Fibroblast of skin of right biceps (primary cell): Measurements from ENCODE around the gene METRN.
A peak's percentile ranks its signal among the peaks of the same experiment; 100 is the strongest.
"Not testable (repeated sequence)": the region's sequence is repeated elsewhere in the genome, so short reads cannot be mapped to it uniquely, and the experiment has no call there.

ENCODE experiments used
- DNase-seq: peaks from one replicate; pipeline ENCODE4 v3.0.0-alpha.2; 2013

The METRN gene

DNA sequence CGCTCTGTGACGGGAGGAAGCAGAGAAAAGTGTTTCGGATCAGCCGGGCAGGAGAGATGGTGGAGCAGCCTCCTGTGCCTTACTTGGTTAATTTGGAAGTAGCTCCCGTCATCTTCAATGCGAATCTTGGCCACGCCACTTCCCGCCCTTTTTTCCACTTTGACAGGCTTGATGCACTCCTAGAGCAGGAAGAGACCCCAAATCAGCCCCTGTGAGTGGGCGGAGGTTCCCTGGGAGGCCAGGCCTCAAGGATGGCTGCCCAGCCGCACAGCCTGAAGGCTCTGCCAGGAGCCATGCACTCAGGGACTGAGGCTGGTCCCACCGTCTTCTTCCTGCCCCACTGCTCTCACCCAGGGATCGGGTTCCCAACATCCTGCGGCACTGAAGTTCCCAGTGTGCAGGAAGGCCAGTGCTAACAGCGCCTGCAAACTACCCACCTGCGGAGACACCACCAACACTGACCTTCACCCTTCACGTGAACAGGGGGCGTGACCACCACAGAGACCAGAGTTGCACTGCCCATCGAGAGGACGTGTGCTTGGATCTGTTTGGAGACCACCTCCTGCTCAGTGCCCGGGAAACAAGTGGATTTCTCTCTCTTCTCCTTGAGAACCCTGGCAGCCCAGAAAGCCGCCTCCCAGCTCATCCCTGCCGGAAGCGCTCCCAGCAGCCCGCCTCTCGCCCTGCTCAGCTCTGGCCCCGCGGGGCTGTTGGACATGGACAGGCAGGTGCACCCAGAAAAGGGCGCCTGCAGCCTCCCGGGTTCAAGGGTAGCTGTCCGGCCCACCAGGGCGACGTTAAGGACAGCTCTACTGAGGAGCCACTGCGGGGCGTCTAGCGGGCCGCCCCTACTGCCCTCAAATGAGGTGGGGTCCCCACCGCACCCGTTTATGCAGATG lies 24.9 kb downstream of the METRN start:
- DNase-seq: no peak

DNA sequence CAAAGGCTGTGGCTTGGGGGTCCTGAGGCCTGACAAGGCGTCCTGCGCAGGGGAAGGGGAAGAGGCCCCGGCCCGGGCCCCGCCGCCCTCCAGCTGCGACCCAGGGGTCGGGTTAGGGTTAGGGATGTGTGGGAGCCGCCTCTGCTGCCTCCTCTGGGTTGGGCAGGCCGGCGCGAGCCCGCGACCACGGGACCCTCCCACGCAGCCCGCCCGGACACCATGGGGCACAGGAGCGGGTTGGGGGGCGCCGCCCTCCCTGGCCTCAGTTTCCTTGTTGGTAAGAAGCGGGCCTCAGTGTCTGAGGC lies 25.5 kb downstream of the METRN start:
- DNase-seq: no peak

DNA sequence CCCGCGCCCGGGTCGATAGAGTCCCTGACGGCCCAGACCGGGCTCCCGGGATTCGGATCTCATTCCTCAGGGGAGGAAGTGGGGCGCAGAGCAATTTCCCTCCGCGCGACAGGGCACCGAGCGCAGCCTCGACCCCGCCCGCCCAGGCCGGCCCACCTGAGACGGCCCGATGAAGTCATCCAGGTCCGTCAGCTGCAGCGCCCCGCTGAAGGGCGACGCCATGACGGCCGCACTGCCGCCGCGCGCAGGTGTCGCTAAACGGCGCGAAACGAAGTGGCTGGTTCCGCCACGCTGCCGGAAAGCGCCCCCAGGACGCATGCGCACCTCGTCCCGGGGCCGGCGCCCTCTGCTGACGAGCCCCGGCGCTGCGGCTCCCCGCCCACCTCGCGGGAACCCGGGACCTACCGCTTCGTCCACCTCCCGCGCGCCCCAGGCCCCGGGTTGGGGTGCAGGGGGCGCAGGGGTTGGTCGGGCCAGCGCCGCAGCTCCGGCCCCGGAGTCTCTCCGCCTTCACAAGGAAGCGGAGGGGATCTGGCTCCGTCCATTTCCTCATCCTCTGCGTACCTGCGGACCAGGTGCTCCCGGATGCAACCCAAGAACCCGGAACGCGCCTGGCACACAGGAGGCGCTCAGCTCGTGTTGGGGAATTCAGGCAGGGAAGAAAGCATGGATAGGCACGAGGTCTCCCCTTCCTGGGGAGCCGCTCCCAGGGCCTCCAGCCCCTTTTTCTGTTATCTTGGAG lies 26.0 kb downstream of the METRN start, which contains the start of gene CIAO3:
Gene CIAO3 (minus strand): TSS at position 234 of the 742 bp plus-strand sequence. CDS start 12 bp downstream, at position 222.
- peak; percentile 91 for DNase-seq

DNA sequence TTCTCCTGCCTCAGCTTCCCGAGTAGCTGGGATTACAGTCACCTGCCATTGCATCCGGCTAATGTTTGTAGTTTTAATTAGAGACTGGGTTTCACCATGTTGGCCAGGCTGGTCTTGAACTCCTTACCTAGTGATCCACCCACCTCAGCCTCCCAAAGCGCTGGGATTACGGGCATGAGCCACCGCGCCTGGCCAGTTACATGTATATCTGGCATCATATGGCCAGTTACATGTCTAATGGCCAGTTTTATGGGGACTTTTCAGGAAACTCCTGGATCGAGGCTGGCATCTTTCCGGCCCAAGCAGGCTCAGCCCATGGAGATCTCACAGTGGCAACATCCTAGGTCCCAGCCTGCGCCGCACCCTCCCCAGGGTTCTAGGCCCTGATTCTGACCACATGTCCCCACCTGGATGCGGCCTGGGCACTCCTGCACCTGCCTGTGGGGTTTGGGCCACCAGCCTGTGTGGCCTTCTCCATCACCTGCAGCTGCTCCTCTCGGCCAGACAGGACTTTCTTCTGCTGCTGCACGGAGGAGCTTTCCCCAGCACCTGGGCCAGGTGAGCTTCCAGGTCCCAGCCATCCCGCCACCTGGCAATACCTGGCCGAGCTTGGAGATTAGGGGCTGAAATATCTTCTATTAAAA lies 27.2 kb downstream of the METRN start:
- no peak for DNase-seq

DNA sequence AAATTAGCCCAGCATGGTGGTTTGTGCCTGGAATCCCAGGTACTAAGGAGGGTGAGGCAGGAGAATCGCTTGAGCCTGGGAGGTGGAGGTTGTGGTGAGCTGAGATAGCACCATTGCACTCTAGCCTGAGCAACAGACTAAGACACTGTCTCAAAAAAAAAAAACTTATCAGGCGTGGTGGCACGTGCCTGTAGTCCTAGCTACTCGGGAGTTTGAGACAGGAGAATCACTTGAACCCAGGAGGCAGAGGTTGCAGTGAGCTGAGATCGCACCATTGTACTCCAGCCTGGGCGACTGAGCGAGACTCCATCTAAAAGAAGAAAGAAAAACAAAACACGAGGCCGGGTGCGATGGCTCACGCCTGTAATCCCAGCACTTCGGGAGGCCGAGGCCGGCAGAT lies 28.0 kb downstream of the METRN start:
- DNase-seq: not testable (repeated sequence)

DNA sequence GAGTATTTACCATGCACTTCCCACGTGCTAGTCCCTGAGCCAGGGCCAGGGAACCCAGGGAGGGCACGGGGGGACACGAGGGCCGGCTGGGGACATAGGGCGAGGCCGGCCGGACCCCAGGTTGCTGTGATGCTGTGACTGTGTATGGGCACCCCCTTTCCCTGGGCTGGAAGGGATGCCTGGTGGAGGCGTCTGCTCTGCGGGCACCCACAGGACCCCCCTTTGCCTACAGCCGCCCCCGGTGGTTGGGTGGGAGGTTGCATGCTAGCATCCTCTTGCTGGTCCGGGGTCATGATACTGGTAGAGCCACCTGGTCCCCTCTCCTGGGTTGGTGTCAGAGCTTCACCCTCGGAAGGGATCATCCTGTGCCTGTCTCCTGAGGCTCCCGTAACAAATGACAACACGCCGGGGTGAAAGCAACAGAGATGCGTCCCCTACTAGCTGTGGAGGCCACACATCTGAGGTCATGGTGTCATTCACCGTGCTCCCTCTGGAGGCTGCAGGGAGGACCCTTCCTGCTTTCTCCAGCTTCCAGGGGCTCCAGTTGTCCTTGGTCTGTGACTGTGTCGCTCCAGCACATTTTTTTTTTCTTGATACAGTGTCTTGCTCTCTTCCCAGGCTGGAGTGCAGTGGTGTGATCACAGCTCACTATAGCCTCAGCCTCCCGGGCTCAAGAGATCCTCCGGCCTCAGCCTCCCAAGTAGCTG lies 29.0 kb downstream of the METRN start:
- DNase-seq: no peak

DNA sequence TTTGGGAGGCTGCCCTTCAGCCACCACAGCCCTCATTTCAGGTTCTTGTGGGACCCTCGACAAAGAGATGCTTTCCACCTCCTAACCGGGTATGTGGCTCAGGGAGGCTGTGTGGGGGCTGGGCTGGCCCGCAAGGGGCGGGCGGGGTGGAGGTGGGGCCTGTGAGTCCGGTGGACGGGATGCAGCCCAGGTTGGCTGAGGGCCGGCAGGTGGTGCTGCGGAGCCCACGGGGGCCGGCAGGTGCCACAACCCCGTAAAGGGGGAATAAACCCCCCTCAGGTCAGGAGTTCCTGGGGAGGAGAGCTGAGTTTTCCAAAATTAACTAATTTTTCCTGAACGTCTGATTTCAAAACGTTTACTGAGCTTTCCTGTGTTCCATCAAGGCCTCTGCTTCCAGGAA lies 30.8 kb downstream of the METRN start:
- no peak for DNase-seq

DNA sequence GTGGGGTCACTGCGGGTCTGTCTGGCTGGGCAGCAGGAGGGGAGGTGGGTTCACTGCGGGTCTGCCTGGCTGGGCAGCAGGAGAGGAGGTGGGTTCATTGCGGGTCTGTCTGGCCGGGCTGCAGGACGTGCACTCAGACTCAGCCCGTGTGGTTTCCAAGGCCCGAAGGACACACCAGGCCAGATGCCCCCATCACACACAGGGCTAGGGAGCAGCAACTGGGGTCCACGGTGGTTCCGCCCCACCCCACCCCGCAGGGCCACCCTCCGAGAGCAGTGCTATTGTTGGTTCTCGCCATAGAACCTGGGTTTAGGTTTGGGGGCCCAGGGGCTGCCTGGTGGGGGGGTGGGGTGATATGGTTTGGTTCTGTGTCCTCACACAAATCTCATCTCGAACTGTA lies 31.7 kb downstream of the METRN start:
- no peak for DNase-seq

GRCh38 chr16:747978-748746 lies 33.2 kb downstream of the METRN start:
- DNase-seq: no peak

DNA sequence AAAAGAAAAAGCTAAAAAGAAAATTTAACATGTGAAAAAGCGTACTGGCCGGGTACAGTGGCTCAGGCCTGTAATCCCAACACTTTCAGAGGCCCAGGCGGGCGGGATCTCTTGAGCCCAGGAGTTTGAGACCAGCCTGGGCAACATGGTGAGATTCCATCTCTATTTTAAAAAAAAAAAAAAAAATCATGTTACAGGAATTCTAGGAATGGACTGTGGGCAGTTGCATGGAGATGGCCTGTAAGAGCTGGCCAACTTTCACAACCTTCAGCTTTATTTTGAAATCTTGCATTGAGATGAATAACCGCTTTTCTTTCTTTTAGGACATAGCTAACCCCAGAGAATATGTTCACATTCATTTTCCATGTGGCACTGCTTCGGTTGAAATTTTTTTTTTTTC lies 34.1 kb downstream of the METRN start:
- peak; percentile 64 for DNase-seq

DNA sequence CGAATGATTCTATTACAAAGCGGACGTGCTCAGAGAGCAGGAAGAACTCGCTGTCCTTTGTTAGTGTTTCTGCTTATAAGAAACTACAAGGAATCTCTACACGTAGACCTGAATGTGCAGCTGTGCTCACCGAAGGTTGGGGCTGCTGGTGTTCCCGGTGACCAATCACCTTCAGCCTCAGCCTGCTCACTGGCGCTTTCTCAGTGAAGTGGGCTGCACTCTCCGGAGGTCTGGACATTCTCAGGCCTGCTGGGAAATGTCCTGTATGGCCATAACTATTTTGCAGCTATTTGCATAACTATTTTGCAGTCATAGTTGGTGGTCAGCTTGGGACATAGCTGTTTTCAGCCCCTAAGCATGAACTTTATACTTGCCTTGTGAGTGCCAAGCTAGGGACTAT lies 35.6 kb downstream of the METRN start:
- no peak for DNase-seq

DNA sequence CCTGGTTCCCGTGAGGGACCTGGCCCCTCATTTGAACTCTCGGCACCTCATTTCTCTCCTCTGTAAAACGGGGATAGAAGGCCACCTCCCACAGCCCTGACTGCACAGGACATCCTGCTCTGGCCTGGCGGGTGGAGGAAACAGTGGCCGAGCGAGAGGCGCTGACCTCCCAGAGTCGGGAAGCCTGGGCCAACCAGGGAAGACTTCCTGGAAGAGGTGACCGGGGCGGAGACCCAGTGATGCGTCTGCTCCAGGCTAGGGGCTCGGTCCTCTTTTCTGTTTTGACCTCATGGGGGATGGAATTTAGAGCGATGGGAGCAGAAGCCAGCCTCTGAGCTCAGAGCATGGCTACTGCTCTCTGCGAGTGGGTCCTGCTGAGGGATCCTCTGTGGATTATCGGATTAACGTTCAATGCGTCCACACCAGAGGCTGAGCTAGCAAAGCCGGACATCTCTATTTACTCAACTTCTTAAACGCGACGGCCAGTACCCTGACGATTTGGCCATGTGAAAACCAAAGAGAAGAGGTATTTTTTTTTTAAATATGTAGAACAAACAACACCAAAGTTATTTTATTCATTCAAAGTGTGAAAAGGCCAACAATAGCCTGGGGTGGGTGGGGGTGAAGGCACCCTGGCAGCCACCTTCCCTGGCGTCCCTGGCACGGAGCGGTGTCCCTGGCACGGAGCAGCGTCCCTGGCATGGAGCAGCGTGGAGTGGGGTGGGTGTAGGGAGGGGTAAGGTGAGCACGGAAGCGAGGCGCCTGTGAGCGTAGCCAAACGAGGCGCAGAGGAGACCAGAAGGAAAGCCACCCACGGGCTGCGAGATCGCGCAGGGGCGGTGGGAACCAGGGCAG lies 36.5 kb downstream of the METRN start:
- DNase-seq: no peak

DNA sequence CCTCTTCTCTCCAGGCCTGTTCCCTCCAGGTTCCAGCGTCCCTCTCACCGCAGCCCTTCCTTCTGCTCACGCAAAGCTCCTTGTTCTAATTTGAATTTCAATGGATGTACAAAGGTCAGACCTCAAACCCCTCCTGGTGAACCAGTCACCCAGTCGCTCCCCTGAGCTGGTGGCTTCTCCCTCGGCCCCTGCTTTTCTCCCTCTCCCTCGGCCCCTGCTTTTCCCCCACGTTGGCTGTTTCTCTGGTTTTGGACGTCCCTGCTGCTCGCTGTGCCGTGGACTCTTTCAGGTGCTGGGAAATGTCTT lies 37.0 kb downstream of the METRN start:
- no peak for DNase-seq

DNA sequence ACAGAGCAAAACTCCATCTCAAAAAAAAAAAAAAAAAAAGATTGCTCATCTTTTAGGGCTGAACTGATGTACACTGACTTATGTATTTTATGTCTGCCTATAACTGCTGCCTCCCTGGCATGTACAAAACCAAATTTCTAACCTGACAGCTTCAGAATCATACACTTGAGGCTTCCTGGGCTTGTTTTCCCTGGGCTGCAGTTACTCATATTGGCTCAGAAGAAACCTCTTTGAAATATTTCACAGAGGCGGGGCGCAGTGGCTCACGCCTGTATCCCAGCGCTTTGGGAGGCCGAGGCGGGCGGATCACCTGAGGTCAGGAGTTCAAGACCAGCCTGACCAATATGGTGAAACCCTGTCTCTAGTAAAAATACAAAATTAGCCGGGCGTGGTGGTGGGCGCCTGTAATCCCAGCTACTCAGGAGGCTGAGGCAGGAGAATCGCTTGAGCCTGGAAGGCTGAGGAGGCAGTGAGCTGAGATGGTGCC lies 39.2 kb downstream of the METRN start:
- not testable (repeated sequence) for DNase-seq

- DNase-seq: no peak
Observed at GRCh38 chr16:754656-755055, 39.7 kb downstream of the METRN start.

DNA sequence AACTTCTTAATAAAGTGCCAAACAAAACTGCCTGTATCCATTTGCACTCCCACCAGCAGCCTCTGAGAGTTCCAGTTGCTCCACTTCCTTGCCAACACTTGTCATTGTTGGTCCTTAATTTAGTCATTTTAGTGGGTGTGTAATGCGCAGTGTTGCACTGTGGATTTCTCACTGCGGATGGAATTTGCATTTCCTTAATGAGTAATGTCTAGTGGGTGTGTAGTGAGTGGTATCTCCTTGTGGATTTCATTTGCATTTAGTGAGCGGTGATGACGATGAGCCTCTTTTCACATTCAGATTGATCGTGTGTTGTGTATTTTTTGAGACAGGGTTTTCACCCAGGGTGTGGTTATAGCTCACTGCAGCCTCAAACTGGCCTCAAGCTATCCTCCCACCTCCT lies 41.5 kb downstream of the METRN start:
- no peak for DNase-seq

DNA sequence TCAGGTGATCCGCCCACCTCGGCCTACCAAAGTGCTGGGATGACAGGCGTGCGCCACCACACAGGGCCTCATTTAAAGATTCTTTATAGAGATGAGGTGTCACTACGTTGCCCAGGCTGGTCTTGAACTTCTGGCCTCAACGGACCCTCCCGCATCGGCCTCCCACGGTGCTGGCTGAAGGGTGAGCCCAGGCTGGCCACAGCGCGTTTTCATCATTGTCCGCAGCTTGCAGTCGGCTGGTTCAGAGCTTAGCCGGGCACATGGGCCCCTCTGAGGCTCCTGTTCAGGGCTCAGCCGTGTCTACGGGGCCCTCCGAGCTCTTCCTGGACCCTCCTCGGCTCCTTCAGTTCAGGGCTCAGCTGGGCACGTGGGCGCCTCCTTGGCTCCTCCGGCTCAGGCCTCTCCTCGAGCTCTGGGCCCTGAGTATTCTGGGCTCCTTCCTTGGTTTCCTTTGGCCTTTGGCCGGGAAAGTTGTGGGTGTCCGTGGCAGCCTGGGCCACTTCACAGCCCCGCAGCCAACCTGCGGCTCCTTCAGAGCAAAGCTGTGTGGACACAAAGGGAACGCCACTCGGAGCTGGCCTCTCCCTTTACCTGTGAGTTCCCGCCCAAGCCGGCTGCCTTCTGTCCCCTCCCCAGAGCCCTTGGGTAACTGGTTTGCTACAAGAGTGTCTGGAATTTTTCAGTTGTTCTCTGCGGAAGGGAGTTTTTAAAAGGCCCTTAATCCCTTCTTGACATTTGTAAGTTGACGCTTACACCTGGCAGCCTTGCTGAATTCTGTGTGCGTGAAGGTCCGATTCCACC lies 44.4 kb downstream of the METRN start:
- no peak for DNase-seq

DNA sequence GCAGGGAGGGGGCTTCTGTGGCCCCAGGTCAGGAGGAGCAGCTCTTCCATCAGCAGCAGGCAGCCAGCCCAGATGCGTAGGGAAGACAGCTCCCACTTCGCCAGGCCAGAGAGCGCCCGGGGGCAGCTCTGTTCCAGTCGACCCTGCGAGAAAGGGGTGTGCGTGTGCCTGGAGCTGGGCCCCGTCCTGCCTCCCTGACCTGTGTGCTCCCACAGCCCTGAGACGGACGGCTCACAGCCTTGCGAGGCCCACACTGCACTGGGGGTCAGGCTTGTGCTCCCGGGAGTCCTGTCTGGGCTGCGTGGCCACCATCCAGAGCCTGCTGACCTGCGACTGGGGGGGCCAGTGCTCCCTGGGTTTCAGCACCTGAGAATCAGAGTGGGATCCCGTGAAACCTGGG lies 45.1 kb downstream of the METRN start:
- no peak for DNase-seq

DNA sequence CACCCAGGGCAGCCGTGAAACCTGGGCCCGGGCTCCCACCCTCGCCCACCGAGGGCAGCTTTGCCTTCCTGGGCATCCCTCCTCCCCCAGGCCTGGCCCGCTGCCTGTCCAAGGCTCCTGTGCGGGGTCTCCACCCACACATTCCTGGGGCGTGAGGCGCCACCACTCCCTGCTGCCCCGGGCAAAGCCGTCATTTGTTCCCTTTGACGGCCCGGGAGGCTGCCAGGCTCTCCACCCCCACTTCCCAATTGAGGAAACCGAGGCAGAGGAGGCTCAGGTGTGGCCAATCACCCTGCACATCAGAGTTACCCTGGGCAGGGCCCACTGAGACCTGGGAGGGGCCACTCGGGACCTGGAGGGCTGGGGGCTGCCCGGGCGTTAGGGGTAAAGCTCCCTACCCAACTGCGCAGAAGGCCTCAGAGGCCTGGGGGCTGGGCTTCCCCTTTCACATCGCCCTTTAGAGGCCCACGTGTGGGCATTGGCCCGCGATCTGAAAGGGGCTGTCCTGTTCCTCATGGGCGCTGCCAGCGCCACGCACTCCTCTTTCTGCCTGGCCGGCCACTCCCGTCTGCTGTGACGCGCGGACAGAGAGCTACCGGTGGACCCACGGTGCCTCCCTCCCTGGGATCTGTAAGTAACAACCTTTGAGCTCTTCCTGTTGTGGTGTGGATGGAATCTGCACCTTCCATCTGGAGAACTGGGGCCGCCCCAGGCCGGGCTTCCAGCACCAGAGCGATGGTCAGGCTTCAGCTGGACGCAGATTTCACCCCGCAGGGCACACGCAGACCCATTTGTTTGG lies 45.8 kb downstream of the METRN start, which contains the start of gene MSLN:
Gene MSLN (plus strand): TSS at position 190 of the 799 bp plus-strand sequence. CDS start 1,947 bp downstream, outside the sequence.
- DNase-seq: no peak
